Measurements from ENCODE around the gene UST. TPM values are rescaled to one million over a fixed set of nuclear protein-coding genes. Genes with fewer than 3 reads are reported as not detected.

UST gene
- total and polyA plus RNA-seq, 2 donors (not counting 1 experiment from before 2014, with no cell fraction given) = 7.3 to 16.9 TPM

- H3K27ac Mint-ChIP-seq = no peak overlapping the region
- peaks cover 21 to 28% of the 10 kb centered on the region in 2 donors for H3K4me1 ChIP-seq (ENCODE audit: control insufficient read depth in 2 of 2, insufficient read depth in 2 of 2, low read length in 2 of 2)
- no peak for TF ChIP-seq CTCF (IDR thresholded peaks at IDR 0.05)
- ChIA-PET CTCF (interaction anchor here (1.0 to 1.2 kb wide), 2 partner anchors 26 to 28 kb away, joined by 3 to 4 read pairs; no protein-coding TSS in a partner anchor), POLR2A (no interaction called here)
- H3K4me1 Mint-ChIP-seq = peaks cover 44% of the 10 kb centered on the region
- no peaks in the 10 kb centered on the region for H3K36me3 ChIP-seq (replicated peaks in 1 of 2; ENCODE audit: control extremely low read depth in 1 of 2, control insufficient read depth in 1 of 2, extremely low read depth in 1 of 2, insufficient read depth in 2 of 2, low read length in 1 of 2)
- H3K27me3 ChIP-seq (replicated peaks in 1 of 4; ENCODE audit: control extremely low read depth in 1 of 4, control insufficient read depth in 3 of 4, insufficient read depth in 4 of 4, low read length in 3 of 4) = no peaks in the 10 kb centered on the region
- no peak overlapping the region for H2AFZ ChIP-seq (ENCODE audit: insufficient read depth, low read depth, low read length, poor library complexity, severe bottlenecking)
- H3K4me3 Mint-ChIP-seq = no peak overlapping the region
- no peaks in the 10 kb centered on the region for H3K27me3 Mint-ChIP-seq
- no peaks in the 10 kb centered on the region for H3K9me3 Mint-ChIP-seq (ENCODE audit: insufficient read depth)
- DNase-seq (no peak), ATAC-seq (ENCODE audit: low read depth) (no peak)
- peaks cover 85% of the 10 kb centered on the region for H3K79me2 ChIP-seq (ENCODE audit: control insufficient read depth, insufficient read depth, low read length)
- H4K20me1 ChIP-seq (ENCODE audit: control insufficient read depth, insufficient read depth, low read length, poor library complexity, severe bottlenecking) = peaks cover 23% of the 10 kb centered on the region
- H3K9me3 ChIP-seq (ENCODE audit: control extremely low read depth in 1 of 3, control insufficient read depth in 2 of 3, insufficient read depth in 1 of 3, low read length in 2 of 3) = no peaks in the 10 kb centered on the region
- WGBS (ENCODE audit: insufficient coverage) = no CpG with 5 or more reads among the region's 5 CpGs
- H3K27ac ChIP-seq (ENCODE audit: low read length in 2 of 2) = no peak overlapping the region
- H3K9ac ChIP-seq (ENCODE audit: low read length) = no peak overlapping the region
- no peak overlapping the region for H3K4me3 ChIP-seq (ENCODE audit: control extremely low read depth in 1 of 5, extremely low read depth in 1 of 5, insufficient read depth in 1 of 5, low read depth in 2 of 5, low read length in 4 of 5)
- H3K4me2 ChIP-seq (replicated peaks; ENCODE audit: low read depth, low read length, poor library complexity, severe bottlenecking) = no peak overlapping the region
- intact Hi-C loops (cut with micrococcal nuclease) = loop anchor here (10.0 kb wide), 1 partner anchor 71 kb away; no protein-coding TSS in a partner anchor
Observed at GRCh38 chr6:148873868-148874267, 127.0 kb downstream of the UST start.

GRCh38 chr6:148874698-148875293 is 128.0 kb downstream of the UST start:
- Histone ChIP-seq H3K36me3 (replicated peaks in 1 of 2; ENCODE audit: control extremely low read depth in 1 of 2, control insufficient read depth in 1 of 2, extremely low read depth in 1 of 2, insufficient read depth in 2 of 2, low read length in 1 of 2) (no peaks in the 10 kb centered on the region), H3K4me1 (ENCODE audit: control insufficient read depth in 2 of 2, insufficient read depth in 2 of 2, low read length in 2 of 2) (peaks cover 23 to 33% of the 10 kb centered on the region in 2 donors), H3K9ac (ENCODE audit: low read length) (no peak overlapping the region), H3K4me2 (replicated peaks; ENCODE audit: low read depth, low read length, poor library complexity, severe bottlenecking) (no peak overlapping the region), H3K4me3 (ENCODE audit: control extremely low read depth in 1 of 5, extremely low read depth in 1 of 5, insufficient read depth in 1 of 5, low read depth in 2 of 5, low read length in 4 of 5) (no peak overlapping the region), H3K79me2 (ENCODE audit: control insufficient read depth, insufficient read depth, low read length) (peaks cover 88% of the 10 kb centered on the region), H3K27me3 (replicated peaks in 1 of 4; ENCODE audit: control extremely low read depth in 1 of 4, control insufficient read depth in 3 of 4, insufficient read depth in 4 of 4, low read length in 3 of 4) (no peaks in the 10 kb centered on the region), H3K9me3 (ENCODE audit: control extremely low read depth in 1 of 3, control insufficient read depth in 2 of 3, insufficient read depth in 1 of 3, low read length in 2 of 3) (no peaks in the 10 kb centered on the region), H4K20me1 (ENCODE audit: control insufficient read depth, insufficient read depth, low read length, poor library complexity, severe bottlenecking) (peaks cover 33% of the 10 kb centered on the region), H3K27ac (ENCODE audit: low read length in 2 of 2) (no peak overlapping the region), H2AFZ (ENCODE audit: insufficient read depth, low read depth, low read length, poor library complexity, severe bottlenecking) (no peak overlapping the region)
- ChIA-PET CTCF (interaction anchor here (1.2 kb wide), 1 partner anchor 27 kb away, joined by 3 read pairs; no protein-coding TSS in a partner anchor), POLR2A (interaction anchor here (0.8 kb wide), 1 partner anchor 9 kb away, joined by 3 read pairs; no protein-coding TSS in a partner anchor)
- Mint-ChIP-seq H3K4me1 (peaks cover 44% of the 10 kb centered on the region), H3K27ac (no peak overlapping the region), H3K9me3 (ENCODE audit: insufficient read depth) (no peaks in the 10 kb centered on the region), H3K4me3 (no peak overlapping the region), H3K27me3 (no peaks in the 10 kb centered on the region)
- no peak for ATAC-seq (ENCODE audit: low read depth)
- TF ChIP-seq CTCF (IDR thresholded peaks at IDR 0.05) (no peak), EZH2 (IDR thresholded peaks at IDR 0.05; ENCODE audit: borderline replicate concordance, insufficient read depth, low read depth, low read length, poor library complexity, severe bottlenecking) (no peak)
- DNase-seq = no peak
- intact Hi-C loops (cut with micrococcal nuclease) = loop anchor here (10.0 kb wide), 1 partner anchor 70 kb away; no protein-coding TSS in a partner anchor
- 86% methylated on average over 8 of the region's 9 CpGs for WGBS (ENCODE audit: insufficient coverage)
